ENCODE measurements around the gene LRP6. TPM values are rescaled to one million over a fixed set of nuclear protein-coding genes. Genes with fewer than 3 reads are reported as not detected.
"Not testable (repeated sequence)": the region's sequence is repeated elsewhere in the genome, so short reads cannot be mapped to it uniquely, and the experiment has no call there.

LRP6 gene
- polyA plus RNA-seq: 25.2 TPM
- long read RNA-seq, donor 1: 0 reads
- long read RNA-seq, donor 2, full-length matches to known transcripts: 2 of 2 reads
- long read RNA-seq, donor 2, partial matches to known transcripts: 0 of 2 reads
- long read RNA-seq, donor 2, other reads (novel, unspliced or antisense): 0 of 2 reads
- long read RNA-seq, donor 3: 0 reads
- long read RNA-seq, donor 4: 0 reads
- long read RNA-seq, donor 5, full-length matches to known transcripts: 1 of 1 reads
- long read RNA-seq, donor 5, partial matches to known transcripts: 0 of 1 reads
- long read RNA-seq, donor 5, other reads (novel, unspliced or antisense): 0 of 1 reads
- long read RNA-seq, donor 6, partial matches to known transcripts: 11 of 11 reads
- long read RNA-seq, donor 6, other reads (novel, unspliced or antisense): 0 of 11 reads
- long read RNA-seq, donor 7: 0 reads
- long read RNA-seq, donor 8, full-length matches to known transcripts: 1 of 6 reads
- long read RNA-seq, donor 8, partial matches to known transcripts: 5 of 6 reads
- long read RNA-seq, donor 8, other reads (novel, unspliced or antisense): 0 of 6 reads
- long read RNA-seq, donor 9, full-length matches to known transcripts: 1 of 1 reads
- long read RNA-seq, donor 9, partial matches to known transcripts: 0 of 1 reads
- long read RNA-seq, donor 9, other reads (novel, unspliced or antisense): 0 of 1 reads
- long read RNA-seq, donor 10: 0 reads
- long read RNA-seq, donor 11: 0 reads

DNA sequence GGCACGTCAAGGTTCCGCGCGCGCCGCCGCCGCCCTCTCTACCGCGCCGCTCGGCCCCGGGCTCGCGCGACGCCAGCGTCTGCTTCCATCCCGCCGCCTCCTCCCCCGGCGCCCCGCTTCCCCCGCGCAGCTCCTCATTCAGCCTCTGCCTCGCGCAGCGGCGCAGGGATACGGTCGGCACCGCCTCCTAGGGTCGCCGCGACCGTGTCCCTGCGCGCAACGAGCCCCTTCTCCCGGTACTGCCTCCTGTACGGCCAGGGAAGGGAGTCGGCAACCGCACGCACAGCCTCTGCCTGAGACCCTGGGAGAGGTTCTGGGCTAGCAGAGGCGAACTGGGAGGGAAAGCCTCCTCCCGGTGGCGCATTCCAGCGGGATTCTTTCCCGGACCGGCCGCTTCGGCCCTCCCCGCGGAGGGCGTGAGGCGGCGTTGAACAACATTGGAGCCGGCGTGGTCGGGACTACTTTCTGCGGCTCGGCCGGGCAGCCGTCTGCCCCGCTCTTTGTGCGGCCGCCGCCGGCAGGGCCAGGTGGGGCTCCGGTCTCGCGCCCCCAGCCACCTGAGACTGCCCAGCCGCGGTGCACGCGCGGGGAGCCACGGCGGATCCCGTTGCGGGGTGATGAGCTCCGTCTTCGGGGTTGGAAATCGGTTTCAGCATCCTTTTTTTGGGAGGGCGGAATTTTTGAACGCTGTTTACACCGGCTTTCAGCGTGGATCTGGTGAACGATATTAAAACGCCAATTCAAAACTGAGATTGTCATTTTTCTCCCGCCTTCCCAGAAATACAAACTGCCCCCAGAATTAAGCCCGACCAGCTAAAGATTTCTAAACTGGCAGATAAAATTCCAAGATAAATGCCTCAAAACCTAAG, at the start of gene LRP6:
LRP6 (minus strand) TSS at position 172 of the 869 bp plus-strand sequence. CDS start 309 bp downstream, outside the sequence.
- Histone ChIP-seq H3K4me1 (ENCODE audit: control insufficient read depth, insufficient read depth, low read length) (no peaks in the 10 kb centered on the region), H3K27me3 (ENCODE audit: control insufficient read depth, insufficient read depth, low read length) (no peaks in the 10 kb centered on the region), H3K27ac (ENCODE audit: low read length) (peak within 1 kb of the TSS; percentile 99), H3K4me3 (ENCODE audit: low read length) (peak within 1 kb of the TSS; percentile 97), H3K36me3 (ENCODE audit: control insufficient read depth, insufficient read depth, low read length) (no peaks in the 10 kb centered on the region), H3K9me3 (ENCODE audit: control insufficient read depth, low read depth, low read length) (no peaks in the 10 kb centered on the region)
- DNase-seq: peak; percentile 88 to 97
- 0% methylated on average over 1 of the region's 92 CpGs for WGBS (ENCODE audit: insufficient coverage, low lambda C conversion rate)

GRCh38 chr12:12315838-12316237, 49.0 kb upstream of the LRP6 start:
- DNase-seq: peak in 1 of 2 donors; percentile 47
- H3K27ac ChIP-seq (ENCODE audit: low read length): peak overlapping the region; percentile 39

GRCh38 chr12:12310695-12311094, 43.9 kb upstream of the LRP6 start:
- no CpG with 5 or more reads among the region's 10 CpGs for WGBS (ENCODE audit: insufficient coverage, low lambda C conversion rate)
- not testable (repeated sequence) for H3K4me3 ChIP-seq (ENCODE audit: low read length); H3K36me3 ChIP-seq (ENCODE audit: control insufficient read depth, insufficient read depth, low read length); H3K27ac ChIP-seq (ENCODE audit: low read length); H3K9me3 ChIP-seq (ENCODE audit: control insufficient read depth, low read depth, low read length); DNase-seq; H3K27me3 ChIP-seq (ENCODE audit: control insufficient read depth, insufficient read depth, low read length)
- H3K4me1 ChIP-seq (ENCODE audit: control insufficient read depth, insufficient read depth, low read length): peaks cover 33% of the 10 kb centered on the region

More at GRCh38 chr12:12315838-12316237, 49.0 kb upstream of the LRP6 start:
- Histone ChIP-seq H3K4me1 (ENCODE audit: control insufficient read depth, insufficient read depth, low read length) (peaks cover 39% of the 10 kb centered on the region), H3K36me3 (ENCODE audit: control insufficient read depth, insufficient read depth, low read length) (no peaks in the 10 kb centered on the region), H3K4me3 (ENCODE audit: low read length) (no peak overlapping the region), H3K9me3 (ENCODE audit: control insufficient read depth, low read depth, low read length) (no peaks in the 10 kb centered on the region), H3K27me3 (ENCODE audit: control insufficient read depth, insufficient read depth, low read length) (no peaks in the 10 kb centered on the region)

- no peaks in the 10 kb centered on the region for H3K36me3 ChIP-seq (ENCODE audit: control insufficient read depth, insufficient read depth, low read length)
- no peak overlapping the region for H3K4me3 ChIP-seq (ENCODE audit: low read length)
- H3K27ac ChIP-seq (ENCODE audit: low read length): no peak overlapping the region
- H3K27me3 ChIP-seq (ENCODE audit: control insufficient read depth, insufficient read depth, low read length): no peaks in the 10 kb centered on the region
- no peak for DNase-seq
- WGBS (ENCODE audit: insufficient coverage, low lambda C conversion rate): 100% methylated on average over 4 of the region's 7 CpGs
- H3K4me1 ChIP-seq (ENCODE audit: control insufficient read depth, insufficient read depth, low read length): peaks cover 14% of the 10 kb centered on the region
- H3K9me3 ChIP-seq (ENCODE audit: control insufficient read depth, low read depth, low read length): no peaks in the 10 kb centered on the region
Measured at GRCh38 chr12:12305568-12306300, 38.9 kb upstream of the LRP6 start.

DNA sequence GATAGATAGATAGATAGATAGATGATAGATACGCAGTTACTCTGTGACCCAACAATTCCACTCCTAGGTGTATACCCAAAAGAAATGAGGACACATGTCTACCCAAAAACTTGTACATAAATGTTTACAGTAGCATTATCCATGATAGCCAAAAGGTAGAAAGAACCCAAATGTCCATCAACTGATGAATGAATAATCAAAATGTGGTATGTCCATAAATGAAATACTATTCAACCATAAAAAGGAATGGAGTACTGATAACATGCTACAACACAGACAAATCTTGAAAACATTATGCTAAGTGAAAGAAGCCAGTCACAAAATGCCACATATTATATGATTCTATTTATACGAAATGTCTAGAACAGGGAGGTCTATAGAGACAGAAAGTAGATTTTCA, 36.1 kb upstream of the LRP6 start:
- H3K4me1 ChIP-seq (ENCODE audit: control insufficient read depth, insufficient read depth, low read length): no peaks in the 10 kb centered on the region
- H3K9me3 ChIP-seq (ENCODE audit: control insufficient read depth, low read depth, low read length): no peaks in the 10 kb centered on the region
- no peak overlapping the region for H3K27ac ChIP-seq (ENCODE audit: low read length)
- no peaks in the 10 kb centered on the region for H3K27me3 ChIP-seq (ENCODE audit: control insufficient read depth, insufficient read depth, low read length)
- no peak overlapping the region for H3K4me3 ChIP-seq (ENCODE audit: low read length)
- WGBS (ENCODE audit: insufficient coverage, low lambda C conversion rate): 100% methylated on average over 1 of the region's 2 CpGs
- no peak for DNase-seq
- H3K36me3 ChIP-seq (ENCODE audit: control insufficient read depth, insufficient read depth, low read length): no peaks in the 10 kb centered on the region

GRCh38 chr12:12301122-12301521, 34.3 kb upstream of the LRP6 start:
- no peak overlapping the region for H3K4me3 ChIP-seq (ENCODE audit: low read length)
- no peaks in the 10 kb centered on the region for H3K27me3 ChIP-seq (ENCODE audit: control insufficient read depth, insufficient read depth, low read length)
- no peak for DNase-seq
- H3K27ac ChIP-seq (ENCODE audit: low read length): no peak overlapping the region
- WGBS (ENCODE audit: insufficient coverage, low lambda C conversion rate): no CpG with 5 or more reads among the region's 2 CpGs
- H3K9me3 ChIP-seq (ENCODE audit: control insufficient read depth, low read depth, low read length): no peaks in the 10 kb centered on the region
- H3K36me3 ChIP-seq (ENCODE audit: control insufficient read depth, insufficient read depth, low read length): no peaks in the 10 kb centered on the region
- no peaks in the 10 kb centered on the region for H3K4me1 ChIP-seq (ENCODE audit: control insufficient read depth, insufficient read depth, low read length)

- no peaks in the 10 kb centered on the region for H3K36me3 ChIP-seq (ENCODE audit: control insufficient read depth, insufficient read depth, low read length)
- H3K27ac ChIP-seq (ENCODE audit: low read length): no peak overlapping the region
- H3K27me3 ChIP-seq (ENCODE audit: control insufficient read depth, insufficient read depth, low read length): no peaks in the 10 kb centered on the region
- H3K4me1 ChIP-seq (ENCODE audit: control insufficient read depth, insufficient read depth, low read length): no peaks in the 10 kb centered on the region
- no peak for DNase-seq
- H3K4me3 ChIP-seq (ENCODE audit: low read length): no peak overlapping the region
- no peaks in the 10 kb centered on the region for H3K9me3 ChIP-seq (ENCODE audit: control insufficient read depth, low read depth, low read length)
- WGBS (ENCODE audit: insufficient coverage, low lambda C conversion rate): no CpG with 5 or more reads among the region's 8 CpGs
Measured at GRCh38 chr12:12297201-12297830, 30.5 kb upstream of the LRP6 start.

DNA sequence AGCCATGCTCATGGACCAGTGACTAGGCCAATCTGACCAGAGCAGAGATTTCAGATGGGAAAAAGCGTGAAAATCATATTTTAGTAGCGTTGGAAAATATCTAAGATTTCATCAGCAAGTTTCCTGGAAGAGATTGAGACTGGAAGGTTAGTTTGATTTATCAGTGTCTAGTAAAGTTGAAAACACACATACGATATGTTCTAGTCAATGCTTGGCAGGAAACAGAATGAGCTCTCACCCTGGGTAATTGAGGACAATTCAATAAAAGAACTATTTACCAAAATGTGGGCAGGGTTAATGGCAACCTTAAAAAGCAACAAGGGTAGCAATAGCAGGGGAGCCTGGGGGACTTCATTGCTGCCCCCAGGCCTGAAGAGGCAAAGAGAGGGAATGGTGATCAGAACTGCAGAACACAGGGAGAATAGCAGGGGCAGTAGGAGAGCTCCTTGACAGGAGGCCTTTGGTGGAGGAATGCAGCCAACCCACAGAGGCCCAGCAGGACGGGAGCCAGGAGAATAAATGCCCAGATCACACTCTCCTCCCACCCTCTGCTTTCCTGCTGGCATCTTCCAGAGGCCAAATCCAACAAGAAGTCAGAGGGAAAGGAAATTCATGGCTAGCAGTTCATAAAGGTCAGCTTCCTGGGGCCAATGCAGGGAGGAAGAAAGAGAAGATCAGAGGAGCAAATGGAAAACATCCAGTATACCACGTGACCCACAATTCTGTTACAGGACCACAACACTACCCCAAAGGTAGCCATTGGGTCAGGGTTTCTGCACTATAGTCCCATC, 27.6 kb upstream of the LRP6 start:
- no peaks in the 10 kb centered on the region for H3K27me3 ChIP-seq (ENCODE audit: control insufficient read depth, insufficient read depth, low read length)
- H3K9me3 ChIP-seq (ENCODE audit: control insufficient read depth, low read depth, low read length): no peaks in the 10 kb centered on the region
- H3K4me1 ChIP-seq (ENCODE audit: control insufficient read depth, insufficient read depth, low read length): no peaks in the 10 kb centered on the region
- no peak overlapping the region for H3K27ac ChIP-seq (ENCODE audit: low read length)
- no peak overlapping the region for H3K4me3 ChIP-seq (ENCODE audit: low read length)
- H3K36me3 ChIP-seq (ENCODE audit: control insufficient read depth, insufficient read depth, low read length): no peaks in the 10 kb centered on the region
- no peak for DNase-seq
- 100% methylated on average over 1 of the region's 5 CpGs for WGBS (ENCODE audit: insufficient coverage, low lambda C conversion rate)

- Histone ChIP-seq H3K27ac (ENCODE audit: low read length) (no peak overlapping the region), H3K36me3 (ENCODE audit: control insufficient read depth, insufficient read depth, low read length) (no peaks in the 10 kb centered on the region), H3K4me3 (ENCODE audit: low read length) (no peak overlapping the region), H3K27me3 (ENCODE audit: control insufficient read depth, insufficient read depth, low read length) (no peaks in the 10 kb centered on the region), H3K4me1 (ENCODE audit: control insufficient read depth, insufficient read depth, low read length) (no peaks in the 10 kb centered on the region), H3K9me3 (ENCODE audit: control insufficient read depth, low read depth, low read length) (no peaks in the 10 kb centered on the region)
- DNase-seq: no peak
- no CpG with 5 or more reads among the region's 1 CpG for WGBS (ENCODE audit: insufficient coverage, low lambda C conversion rate)
Measured at GRCh38 chr12:12290206-12290605, 23.4 kb upstream of the LRP6 start.
